Fibroblast of mammary gland (primary cell): ENCODE measurements around the gene PPM1L.

Experiments
- DNase-seq: peaks from one replicate; pipeline ENCODE4 v3.0.0-alpha.2; 2010; ENCODE audit warnings: low read depth
- H3K4me3 ChIP-seq: 2 replicates; pipeline ENCODE4 v1.5.1; 2011; ENCODE audit warnings: low read depth, mild to moderate bottlenecking, low read length, moderate library complexity; ENCODE audit not compliant: control insufficient read depth
- TF ChIP-seq, protein P1 (sequence below): conservative IDR thresholded peaks from 2 replicates; pipeline ENCODE4 v1.5.1; 2011; ENCODE audit warnings: low read depth, low read length, inconsistent platforms; ENCODE audit not compliant: control insufficient read depth, insufficient read depth

The PPM1L gene

DNA sequence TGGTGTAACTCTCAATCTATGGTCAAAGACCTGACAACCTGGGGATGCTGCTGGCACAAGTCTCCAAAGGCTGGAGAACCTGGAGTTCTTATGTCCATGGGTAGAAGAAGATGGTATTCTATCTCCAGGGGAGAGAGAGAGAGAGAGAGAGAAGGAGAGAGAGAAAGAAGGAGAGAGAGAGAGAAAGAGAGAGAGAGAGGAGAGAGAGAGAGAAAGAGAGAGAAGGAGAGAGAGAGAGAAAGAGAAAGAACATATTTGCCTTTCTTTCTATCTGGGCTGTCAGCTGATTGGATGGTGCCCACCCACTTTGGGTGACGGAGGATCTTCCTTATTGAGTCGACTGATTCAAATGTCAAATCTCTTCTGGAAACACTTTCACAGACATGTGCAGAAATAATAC lies 84.6 kb downstream of the PPM1L start:
- TF ChIP-seq, protein P1, sequence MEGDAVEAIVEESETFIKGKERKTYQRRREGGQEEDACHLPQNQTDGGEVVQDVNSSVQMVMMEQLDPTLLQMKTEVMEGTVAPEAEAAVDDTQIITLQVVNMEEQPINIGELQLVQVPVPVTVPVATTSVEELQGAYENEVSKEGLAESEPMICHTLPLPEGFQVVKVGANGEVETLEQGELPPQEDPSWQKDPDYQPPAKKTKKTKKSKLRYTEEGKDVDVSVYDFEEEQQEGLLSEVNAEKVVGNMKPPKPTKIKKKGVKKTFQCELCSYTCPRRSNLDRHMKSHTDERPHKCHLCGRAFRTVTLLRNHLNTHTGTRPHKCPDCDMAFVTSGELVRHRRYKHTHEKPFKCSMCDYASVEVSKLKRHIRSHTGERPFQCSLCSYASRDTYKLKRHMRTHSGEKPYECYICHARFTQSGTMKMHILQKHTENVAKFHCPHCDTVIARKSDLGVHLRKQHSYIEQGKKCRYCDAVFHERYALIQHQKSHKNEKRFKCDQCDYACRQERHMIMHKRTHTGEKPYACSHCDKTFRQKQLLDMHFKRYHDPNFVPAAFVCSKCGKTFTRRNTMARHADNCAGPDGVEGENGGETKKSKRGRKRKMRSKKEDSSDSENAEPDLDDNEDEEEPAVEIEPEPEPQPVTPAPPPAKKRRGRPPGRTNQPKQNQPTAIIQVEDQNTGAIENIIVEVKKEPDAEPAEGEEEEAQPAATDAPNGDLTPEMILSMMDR: no peak
- DNase-seq: no peak
- no peak overlapping the region for H3K4me3 ChIP-seq

DNA sequence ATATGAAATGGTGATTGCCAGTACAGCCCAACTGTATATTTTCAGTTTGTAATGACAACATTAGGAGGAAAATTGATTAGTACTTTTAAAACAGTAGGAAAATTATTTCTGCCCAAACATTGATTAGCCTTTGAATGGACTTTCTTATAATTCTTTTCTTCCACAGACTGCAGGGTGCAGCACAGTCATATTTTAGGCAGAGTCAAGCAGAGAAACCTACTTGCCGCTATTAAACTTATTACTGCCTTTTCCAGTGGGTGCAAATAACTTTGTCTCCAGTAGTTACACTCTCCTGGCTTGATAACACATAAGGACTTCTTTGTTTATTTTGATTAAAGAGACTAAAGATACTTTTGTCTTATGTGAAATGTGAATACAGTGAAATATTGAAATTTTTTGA lies 85.4 kb downstream of the PPM1L start:
- no peak overlapping the region for H3K4me3 ChIP-seq
- DNase-seq: no peak
- TF ChIP-seq, protein P1: no peak

DNA sequence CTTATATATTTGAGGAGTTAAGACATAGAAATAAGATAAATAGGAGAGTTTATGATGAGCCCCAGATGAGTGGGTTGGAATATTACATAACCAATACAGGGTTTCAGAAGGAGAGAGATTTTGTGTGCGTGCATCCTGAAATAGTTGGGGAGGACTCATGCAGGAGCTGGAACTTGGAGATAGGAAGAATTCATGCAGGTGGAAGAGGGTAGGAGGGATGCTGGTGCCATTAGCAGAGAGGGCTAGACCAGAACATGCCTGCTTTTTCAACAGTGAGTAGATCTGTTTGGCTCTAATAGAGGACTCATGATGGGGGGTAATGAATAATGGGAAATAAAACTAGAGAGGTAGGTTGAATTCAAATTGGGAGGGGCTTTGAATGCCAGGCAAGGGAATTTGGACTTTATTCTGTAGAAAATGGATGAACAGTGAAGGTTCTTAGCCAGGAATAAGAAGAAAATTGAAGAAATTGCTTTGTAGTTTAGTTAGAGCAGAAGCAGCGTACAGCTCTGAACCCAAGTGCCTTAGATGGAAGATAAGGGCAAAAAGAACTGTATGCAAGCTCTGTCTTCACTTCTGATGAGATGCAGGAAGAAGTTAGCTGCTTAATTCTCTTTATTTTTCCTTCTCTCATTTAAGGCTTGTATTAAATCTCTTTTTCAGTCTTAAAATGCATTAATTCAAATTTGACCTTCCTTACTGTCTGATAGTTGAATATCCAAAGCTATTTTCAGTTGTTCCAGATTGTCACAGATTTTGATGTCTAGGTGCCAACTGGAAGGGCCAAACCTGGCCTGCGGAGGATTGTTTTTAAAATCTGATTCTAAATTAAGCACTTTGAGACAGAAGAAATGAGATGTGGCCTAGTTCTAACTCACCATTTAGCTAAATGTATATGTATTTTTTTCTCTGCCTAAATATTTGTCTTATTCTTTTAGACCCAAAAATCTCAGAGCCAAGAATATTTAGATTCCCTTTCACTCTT lies 86.3 kb downstream of the PPM1L start:
- TF ChIP-seq, protein P1: no peak
- H3K4me3 ChIP-seq: no peak overlapping the region
- DNase-seq: no peak

DNA sequence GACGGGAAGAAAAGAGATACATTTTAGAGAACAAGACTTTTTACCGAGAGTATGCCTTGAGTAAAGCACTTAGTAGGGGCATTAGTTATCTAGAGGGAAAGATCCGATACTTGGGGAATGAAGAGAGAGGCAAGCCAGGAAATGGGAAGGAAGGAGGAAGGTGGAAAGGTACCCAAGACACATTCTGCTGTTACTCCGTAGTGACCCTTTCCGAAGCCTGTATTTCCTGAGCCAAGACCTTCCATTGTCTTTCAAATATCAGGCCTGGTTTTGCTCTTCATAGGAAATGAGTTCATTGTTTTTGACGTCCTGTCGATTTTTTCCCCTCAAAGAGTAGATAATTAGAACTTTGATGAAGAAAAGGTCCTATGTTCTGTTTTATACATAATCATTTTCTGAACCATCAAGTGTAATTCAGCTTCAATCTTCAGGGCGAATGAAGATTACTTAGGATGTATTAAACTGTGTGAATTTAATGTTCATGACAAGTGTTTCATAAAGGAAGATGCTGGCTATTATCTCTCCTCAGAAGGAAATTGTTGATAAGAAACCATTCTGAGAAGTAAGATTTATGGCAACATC lies 95.7 kb downstream of the PPM1L start:
- TF ChIP-seq, protein P1: no peak
- H3K4me3 ChIP-seq: no peak overlapping the region
- DNase-seq: no peak

DNA sequence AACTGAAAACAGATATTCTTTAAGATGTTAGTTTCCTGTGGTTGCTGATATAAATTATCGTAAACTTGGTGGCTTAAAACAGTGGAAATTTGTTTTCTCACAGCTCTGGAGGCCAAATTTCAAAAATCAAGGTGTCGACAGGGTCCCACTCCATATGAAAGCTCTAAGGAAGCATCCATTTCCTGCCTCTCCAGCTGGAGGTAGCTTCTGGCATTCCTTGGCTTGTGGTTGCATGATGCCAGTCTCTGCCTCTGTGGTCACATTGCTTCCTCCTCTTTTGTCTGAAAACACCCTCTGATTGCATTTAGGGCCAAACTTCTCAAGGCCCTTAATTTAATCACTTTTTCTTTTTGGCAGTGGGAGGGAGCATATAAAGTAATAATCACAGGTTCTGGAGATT lies 96.8 kb downstream of the PPM1L start:
- DNase-seq: no peak
- TF ChIP-seq, protein P1: no peak
- H3K4me3 ChIP-seq: no peak overlapping the region

DNA sequence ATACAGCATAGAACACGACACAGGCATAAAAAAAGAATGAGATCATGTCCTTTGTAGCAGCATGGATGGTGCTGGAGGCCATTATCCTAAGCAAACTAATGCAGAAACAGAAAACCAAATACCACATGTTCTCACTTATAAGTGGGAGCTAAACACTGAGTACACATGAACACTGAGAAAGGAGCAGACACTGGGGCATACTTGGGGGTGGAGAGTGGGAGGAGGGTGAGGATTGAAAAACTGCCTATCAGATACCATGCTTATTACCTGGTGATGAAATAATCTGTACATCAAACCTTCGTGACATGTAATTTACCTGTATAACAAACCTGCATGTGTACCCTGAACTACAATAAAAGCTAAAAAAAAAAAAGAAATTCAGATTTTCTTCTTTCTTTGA lies 100.4 kb downstream of the PPM1L start:
- no peak overlapping the region for H3K4me3 ChIP-seq
- TF ChIP-seq, protein P1: no peak
- no peak for DNase-seq
